Mesenchymal stem cell (in vitro differentiated cells and primary cell): ENCODE measurements around the gene WDR73.
"Not testable (repeated sequence)": the region's sequence is repeated elsewhere in the genome, so short reads cannot be mapped to it uniquely, and the experiment has no call there.

Experiments used
- DNase-seq: peaks from one replicate; pipeline ENCODE4 v3.0.0-alpha.2; 2013
- H2AFZ ChIP-seq: one replicate; pipeline ENCODE4 v1.6.1; 2013; ENCODE audit warnings: low read depth, mild to moderate bottlenecking, control low read depth, inconsistent platforms, low read length, moderate library complexity
- H2AK5ac ChIP-seq: 2 replicates; pipeline ENCODE4 v1.6.1; 2013; ENCODE audit warnings: low read length, moderate library complexity, mild to moderate bottlenecking, inconsistent platforms; ENCODE audit not compliant: severe bottlenecking
- H2BK120ac ChIP-seq: one replicate; pipeline ENCODE4 v1.6.1; 2013; ENCODE audit warnings: low read depth, mild to moderate bottlenecking, inconsistent platforms, low read length, moderate library complexity
- H2BK12ac ChIP-seq, 2 experiments: one replicate each; pipeline ENCODE4 v1.6.1; 2013; ENCODE audit warnings: inconsistent platforms in 2 of 2, low read length in 2 of 2, mild to moderate bottlenecking in 2 of 2, moderate library complexity in 2 of 2, control low read depth in 1 of 2
- H2BK15ac ChIP-seq: one replicate; pipeline ENCODE4 v1.6.1; 2013; ENCODE audit warnings: mild to moderate bottlenecking, low read depth, inconsistent platforms; ENCODE audit not compliant: poor library complexity, severe bottlenecking
- H2BK5ac ChIP-seq: 2 replicates; pipeline ENCODE4 v1.6.1; 2013; ENCODE audit warnings: low read depth, mild to moderate bottlenecking, low read length, control low read depth, inconsistent platforms; ENCODE audit not compliant: poor library complexity, severe bottlenecking
- H3K14ac ChIP-seq, 2 experiments: one replicate each; pipeline ENCODE4 v1.6.1; 2013; ENCODE audit warnings: inconsistent platforms in 2 of 2, low read length in 2 of 2, control low read depth in 1 of 2, mild to moderate bottlenecking in 1 of 2, moderate library complexity in 1 of 2
- H3K18ac ChIP-seq, 2 experiments: one replicate each; pipeline ENCODE4 v1.6.1; 2013; ENCODE audit warnings: inconsistent platforms in 2 of 2, low read length in 2 of 2, control low read depth in 1 of 2, low read depth in 1 of 2, mild to moderate bottlenecking in 1 of 2
- H3K23ac ChIP-seq, 2 experiments: one replicate each; pipeline ENCODE4 v1.6.1; 2013; ENCODE audit warnings: inconsistent platforms in 2 of 2, low read length in 2 of 2, mild to moderate bottlenecking in 2 of 2, moderate library complexity in 2 of 2, control low read depth in 1 of 2
- H3K27ac ChIP-seq: 2 replicates; pipeline ENCODE4 v1.5.1; 2013; ENCODE audit warnings: mild to moderate bottlenecking, moderate library complexity, low read length, control low read depth, inconsistent platforms; ENCODE audit not compliant: poor library complexity, severe bottlenecking
- H3K27me3 ChIP-seq, 2 experiments: 2 replicates each; pipeline versions ENCODE4 v1.6.1 to v1.7.0; 2013; ENCODE audit warnings: low read length in 2 of 2, mild to moderate bottlenecking in 2 of 2, moderate library complexity in 2 of 2, control low read depth in 1 of 2, inconsistent platforms in 1 of 2; ENCODE audit not compliant: control insufficient read depth in 1 of 2, insufficient read depth in 1 of 2
- H3K36me3 ChIP-seq, 2 experiments: 2 replicates each; pipeline versions ENCODE4 v1.6.1 to v1.7.0; 2013; ENCODE audit warnings: low read length in 2 of 2, control low read depth in 1 of 2, inconsistent platforms in 1 of 2, low read depth in 1 of 2, mild to moderate bottlenecking in 1 of 2; ENCODE audit not compliant: insufficient read depth in 2 of 2, control insufficient read depth in 1 of 2
- H3K4ac ChIP-seq, 2 experiments: one replicate each; pipeline ENCODE4 v1.6.1; 2013; ENCODE audit warnings: inconsistent platforms in 2 of 2, low read length in 2 of 2, mild to moderate bottlenecking in 2 of 2, moderate library complexity in 2 of 2, control low read depth in 1 of 2, low read depth in 1 of 2
- H3K4me1 ChIP-seq: 2 replicates; pipeline ENCODE4 v1.6.1; 2013; ENCODE audit warnings: low read depth, low read length, control low read depth; ENCODE audit not compliant: control insufficient read depth, insufficient read depth
- H3K4me2 ChIP-seq: 2 replicates; pipeline ENCODE4 v1.6.1; 2013; ENCODE audit warnings: low read length, mild to moderate bottlenecking, inconsistent platforms; ENCODE audit not compliant: poor library complexity, severe bottlenecking
- H3K4me3 ChIP-seq, 2 experiments: 2 replicates each; pipeline versions ENCODE4 v1.5.1 to v1.7.0; 2013; ENCODE audit warnings: low read length in 2 of 2, mild to moderate bottlenecking in 2 of 2, control low read depth in 1 of 2, low read depth in 1 of 2; ENCODE audit not compliant: insufficient read depth in 1 of 2
- H3K79me1 ChIP-seq: replicated peaks from 2 replicates; pipeline ENCODE4 v1.6.1; 2013; ENCODE audit warnings: mild to moderate bottlenecking, control low read depth, low read length, inconsistent platforms; ENCODE audit not compliant: poor library complexity, severe bottlenecking
- H3K9ac ChIP-seq: 2 replicates; pipeline ENCODE4 v1.7.0; 2013; ENCODE audit warnings: mild to moderate bottlenecking, low read length, moderate library complexity
- H3K9me3 ChIP-seq: 2 replicates; pipeline ENCODE4 v1.7.0; 2013; ENCODE audit warnings: mild to moderate bottlenecking, low read length; ENCODE audit not compliant: control insufficient read depth
- H4K8ac ChIP-seq: one replicate; pipeline ENCODE4 v1.6.1; 2013; ENCODE audit warnings: inconsistent platforms, mild to moderate bottlenecking, low read length, moderate library complexity
- H4K91ac ChIP-seq: one replicate; pipeline ENCODE4 v1.6.1; 2013; ENCODE audit warnings: mild to moderate bottlenecking, low read length, inconsistent platforms
- WGBS: methylation state at CpG from one replicate; pipeline ENCODE4 v1.1.7; 2013; ENCODE audit warnings: mixed read lengths; 5-methylcytosine and 5-hydroxymethylcytosine counted together

The WDR73 gene

DNA sequence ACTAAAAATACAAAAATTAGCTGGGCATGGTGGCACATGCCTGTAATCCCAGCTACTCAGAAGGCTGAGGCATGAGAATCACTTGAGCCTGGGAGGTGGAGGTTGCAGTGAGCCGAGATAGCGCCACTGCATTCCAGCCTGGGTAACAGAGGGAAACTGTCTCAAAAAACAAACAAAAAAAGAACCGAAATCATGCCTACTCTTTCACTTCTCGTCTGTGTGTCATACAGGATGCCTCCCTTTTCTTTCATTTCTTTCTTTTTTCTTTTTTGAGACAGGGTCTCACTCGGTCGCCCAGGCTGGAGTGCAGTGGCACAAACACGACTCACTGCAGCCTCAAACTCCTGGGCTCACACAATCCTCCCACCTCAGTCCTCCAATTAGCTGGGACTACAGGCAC, 32.4 kb upstream of the WDR73 start:
- H3K79me1 ChIP-seq: peaks cover 19% of the 10 kb centered on the region
- WGBS: 97% methylated on average over 7 of the region's 7 CpGs
- H3K27ac ChIP-seq, H2AFZ ChIP-seq, H2BK120ac ChIP-seq, DNase-seq, H3K14ac ChIP-seq, H3K9ac ChIP-seq, H2AK5ac ChIP-seq, H3K4me3 ChIP-seq, H4K91ac ChIP-seq, H2BK5ac ChIP-seq, H3K23ac ChIP-seq, H3K4ac ChIP-seq, H3K18ac ChIP-seq, H3K9me3 ChIP-seq, H2BK12ac ChIP-seq, H3K4me1 ChIP-seq, H3K27me3 ChIP-seq, H3K4me2 ChIP-seq, H2BK15ac ChIP-seq, H4K8ac ChIP-seq: not testable (repeated sequence)
- H3K36me3 ChIP-seq: peaks cover 15 to 44% of the 10 kb centered on the region in 2 experiments

DNA sequence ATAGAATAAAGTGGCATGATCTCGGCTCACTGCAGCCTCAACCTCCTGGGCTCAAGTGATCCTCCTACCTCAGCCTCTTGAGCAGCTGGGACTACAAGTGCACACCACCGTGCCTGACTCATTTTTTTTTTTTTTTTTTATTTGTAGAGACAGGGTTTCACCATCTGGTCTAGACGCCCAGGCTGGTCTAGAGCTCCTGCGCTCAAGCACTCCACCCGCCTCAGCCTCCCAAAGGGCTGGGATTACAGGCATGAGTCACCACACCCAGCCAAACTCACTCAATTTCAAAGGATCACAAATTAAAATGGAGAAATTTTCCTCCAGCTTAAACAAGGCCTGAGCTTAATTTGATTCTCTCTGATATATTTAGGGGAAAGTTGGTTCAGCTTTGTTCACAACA, 31.2 kb upstream of the WDR73 start:
- no peaks in the 10 kb centered on the region for H3K9me3 ChIP-seq
- H3K18ac ChIP-seq: no peak overlapping the region
- no peak overlapping the region for H3K4ac ChIP-seq
- H3K36me3 ChIP-seq: peaks cover 11 to 39% of the 10 kb centered on the region in 2 experiments
- peak; percentile 91 for DNase-seq
- H2BK12ac ChIP-seq: no peak overlapping the region
- peak overlapping the region; percentile 70 for H3K9ac ChIP-seq
- H2BK5ac ChIP-seq: no peak overlapping the region
- peak overlapping the region; percentile 60 for H3K27ac ChIP-seq
- H3K27me3 ChIP-seq: no peaks in the 10 kb centered on the region
- WGBS: 45% methylated on average over 5 of the region's 5 CpGs
- no peak overlapping the region for H2AFZ ChIP-seq
- H3K4me2 ChIP-seq: no peak overlapping the region
- no peak overlapping the region for H3K23ac ChIP-seq
- H3K4me3 ChIP-seq: no peak overlapping the region
- no peak overlapping the region for H2BK15ac ChIP-seq
- no peak overlapping the region for H2AK5ac ChIP-seq
- no peak overlapping the region for H4K8ac ChIP-seq
- no peak overlapping the region for H4K91ac ChIP-seq
- H2BK120ac ChIP-seq: no peak overlapping the region
- H3K4me1 ChIP-seq: peaks cover 3% of the 10 kb centered on the region
- peaks cover 15% of the 10 kb centered on the region for H3K79me1 ChIP-seq
- no peak overlapping the region for H3K14ac ChIP-seq

DNA sequence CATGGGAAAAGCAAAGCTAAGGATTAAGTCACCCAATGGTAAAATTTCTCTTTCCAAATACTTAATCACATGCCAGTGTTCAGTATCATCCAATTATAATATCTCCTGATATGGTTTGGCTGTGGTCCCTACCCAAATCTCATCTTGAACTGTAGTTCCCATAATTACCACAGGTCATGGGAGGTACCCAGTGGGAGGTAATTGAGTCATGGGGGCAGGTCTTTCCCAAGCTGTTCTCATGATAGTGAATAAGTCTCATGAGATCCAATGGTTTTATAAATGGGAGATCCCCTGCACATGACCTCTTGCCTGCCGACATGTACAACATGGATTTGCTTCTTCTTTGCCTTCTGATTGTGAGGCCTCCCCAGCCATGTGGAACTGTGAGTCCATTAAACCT, 30.0 kb upstream of the WDR73 start:
- H4K91ac ChIP-seq: no peak overlapping the region
- no peak overlapping the region for H3K4me3 ChIP-seq
- H3K18ac ChIP-seq: no peak overlapping the region
- no peak overlapping the region for H3K4me2 ChIP-seq
- H2BK12ac ChIP-seq: no peak overlapping the region
- no peak overlapping the region for H2BK15ac ChIP-seq
- H3K79me1 ChIP-seq: peaks cover 14% of the 10 kb centered on the region
- H3K27ac ChIP-seq: no peak overlapping the region
- H3K9me3 ChIP-seq: no peaks in the 10 kb centered on the region
- H3K4ac ChIP-seq: no peak overlapping the region
- H2AK5ac ChIP-seq: no peak overlapping the region
- no peak overlapping the region for H2BK120ac ChIP-seq
- H4K8ac ChIP-seq: no peak overlapping the region
- WGBS: 61% methylated on average over 1 of the region's 1 CpG
- H3K9ac ChIP-seq: peak overlapping the region; percentile 54
- no peaks in the 10 kb centered on the region for H3K27me3 ChIP-seq
- H3K36me3 ChIP-seq: peaks cover 3 to 43% of the 10 kb centered on the region in 2 experiments
- H3K14ac ChIP-seq: no peak overlapping the region
- H3K4me1 ChIP-seq: peaks cover 3% of the 10 kb centered on the region
- no peak overlapping the region for H2AFZ ChIP-seq
- peak; percentile 45 for DNase-seq
- no peak overlapping the region for H2BK5ac ChIP-seq
- no peak overlapping the region for H3K23ac ChIP-seq

DNA sequence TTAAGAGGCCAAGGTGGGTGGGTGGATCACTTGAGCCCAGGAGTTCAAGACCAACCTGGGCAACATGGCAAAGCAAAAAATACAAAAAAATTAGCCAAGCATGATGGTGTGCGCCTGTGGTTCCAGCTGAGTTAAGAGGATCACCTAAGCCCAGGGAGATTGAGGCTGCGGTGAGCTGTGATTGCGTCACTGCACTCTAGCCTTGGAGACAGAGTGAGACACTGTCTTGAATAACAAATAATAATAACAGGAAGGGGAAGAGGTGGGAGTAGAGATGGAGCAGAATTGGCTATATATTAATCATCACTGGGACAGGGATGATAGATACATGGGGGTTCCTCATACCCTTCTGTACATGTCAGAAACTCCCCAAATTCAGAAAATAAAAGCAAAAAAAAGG, 27.7 kb upstream of the WDR73 start:
- no peak overlapping the region for H2AK5ac ChIP-seq
- H3K9ac ChIP-seq: no peak overlapping the region
- no peak overlapping the region for H2BK5ac ChIP-seq
- peak; percentile 48 for DNase-seq
- H3K27me3 ChIP-seq: no peaks in the 10 kb centered on the region
- peaks cover 3% of the 10 kb centered on the region for H3K4me1 ChIP-seq
- no peak overlapping the region for H2BK15ac ChIP-seq
- H3K4me3 ChIP-seq: no peak overlapping the region
- WGBS: 98% methylated on average over 3 of the region's 3 CpGs
- no peak overlapping the region for H3K4ac ChIP-seq
- no peak overlapping the region for H2BK12ac ChIP-seq
- H4K8ac ChIP-seq: no peak overlapping the region
- no peak overlapping the region for H2BK120ac ChIP-seq
- H2AFZ ChIP-seq: no peak overlapping the region
- no peak overlapping the region for H3K23ac ChIP-seq
- no peak overlapping the region for H3K18ac ChIP-seq
- no peak overlapping the region for H3K27ac ChIP-seq
- H3K9me3 ChIP-seq: no peaks in the 10 kb centered on the region
- H3K4me2 ChIP-seq: no peak overlapping the region
- no peak overlapping the region for H4K91ac ChIP-seq
- peaks cover 19% of the 10 kb centered on the region for H3K79me1 ChIP-seq
- no peak overlapping the region for H3K14ac ChIP-seq
- H3K36me3 ChIP-seq: peaks cover 7 to 42% of the 10 kb centered on the region in 2 experiments
